Measurements from ENCODE around the gene TMEM131L.

DNA sequence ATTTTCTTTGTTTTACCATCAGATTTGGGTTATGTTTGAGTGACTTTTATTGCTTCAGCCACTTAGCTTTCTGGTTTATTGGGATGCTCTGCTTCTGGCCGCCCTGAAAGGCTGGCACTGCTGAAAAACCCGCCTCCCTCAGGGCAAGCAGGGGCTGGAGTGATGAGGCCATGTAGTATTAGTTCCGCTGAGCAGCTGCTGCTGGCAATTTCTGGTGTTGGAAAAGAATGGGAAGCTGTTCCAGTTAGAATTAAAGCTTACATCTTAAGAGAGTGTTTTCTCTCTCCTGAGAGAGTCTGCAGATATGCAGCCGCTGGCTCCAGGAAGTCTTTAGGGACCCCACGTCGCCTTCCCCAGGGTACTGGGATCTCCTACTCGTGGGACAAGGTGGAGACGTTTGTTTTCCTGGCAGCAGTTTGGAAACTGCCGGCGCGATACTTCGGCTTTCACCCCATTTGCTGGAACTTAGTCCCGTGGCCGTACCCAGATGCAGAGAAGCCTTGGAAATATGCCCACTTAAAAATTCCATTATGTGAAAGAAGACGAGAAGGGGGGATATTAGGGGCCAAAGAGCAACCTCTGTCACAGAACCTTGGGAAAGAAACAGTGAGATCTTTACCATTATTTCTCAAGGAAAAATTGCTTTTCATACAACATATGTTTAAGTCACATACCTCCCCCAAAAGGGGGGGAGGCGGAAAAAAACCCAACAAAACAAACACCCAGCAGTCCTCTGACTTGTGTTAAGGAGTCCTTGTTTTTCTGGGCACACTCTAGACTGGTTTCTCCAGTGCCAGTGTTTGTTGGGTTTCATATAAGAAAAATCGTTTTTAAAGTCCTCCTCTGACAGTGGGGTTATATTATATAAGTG lies 72.6 kb downstream of the TMEM131L start:
- TF ChIP-seq CTCF (IDR thresholded peaks at IDR 0.05) (no peak), POLR2AphosphoS5 (IDR thresholded peaks at IDR 0.05) (no peak), POLR2A (IDR thresholded peaks at IDR 0.05) (no peak)
